ENCODE measurements around the gene CXorf49.
"Not testable (repeated sequence)": the region's sequence is repeated elsewhere in the genome, so short reads cannot be mapped to it uniquely, and the experiment has no call there.

CXorf49 gene

DNA sequence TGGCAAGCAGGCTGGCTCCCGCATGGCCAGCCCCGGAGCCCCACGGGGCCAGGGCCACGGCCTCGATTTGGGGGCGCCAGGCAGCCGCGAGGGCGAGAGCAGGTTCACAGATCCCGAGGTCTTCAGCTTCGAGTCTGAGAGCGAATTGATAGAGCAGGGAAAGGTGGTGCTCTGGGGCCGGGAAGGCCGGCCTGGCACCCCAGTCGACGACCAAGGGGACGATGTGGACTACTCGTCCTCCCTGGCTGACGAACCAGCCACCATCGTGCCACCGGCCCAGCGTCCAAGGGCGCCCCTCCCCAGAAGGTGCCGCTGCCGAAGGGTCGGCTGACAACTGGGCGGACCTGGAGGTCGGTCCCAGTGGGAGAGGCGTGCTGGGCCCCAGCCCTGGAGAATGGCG, 1.1 kb upstream of the CXorf49 start:
- not testable (repeated sequence) for H4K20me1 ChIP-seq (ENCODE audit: insufficient read depth, low read length, poor library complexity, severe bottlenecking); H3K4me1 ChIP-seq (ENCODE audit: insufficient read depth, low read length, poor library complexity, severe bottlenecking); H3K36me3 ChIP-seq (ENCODE audit: insufficient read depth, low read length); H3F3A ChIP-seq (ENCODE audit: low read depth); H3K9ac ChIP-seq (ENCODE audit: low read depth, low read length, poor library complexity, severe bottlenecking); H3K79me2 ChIP-seq (ENCODE audit: insufficient read depth, low read length); H3K9me2 ChIP-seq (replicated peaks; ENCODE audit: low read depth, low read length); H3K27me3 ChIP-seq (ENCODE audit: insufficient read depth, low read length, poor library complexity, severe bottlenecking); H3K4me3 ChIP-seq (ENCODE audit: low read length, poor library complexity, severe bottlenecking); H2AFZ ChIP-seq (ENCODE audit: low read length); H3K4me2 ChIP-seq (ENCODE audit: low read depth, low read length, poor library complexity, severe bottlenecking); H3K9me3 ChIP-seq (ENCODE audit: insufficient read depth, low read depth, low read length)

DNA sequence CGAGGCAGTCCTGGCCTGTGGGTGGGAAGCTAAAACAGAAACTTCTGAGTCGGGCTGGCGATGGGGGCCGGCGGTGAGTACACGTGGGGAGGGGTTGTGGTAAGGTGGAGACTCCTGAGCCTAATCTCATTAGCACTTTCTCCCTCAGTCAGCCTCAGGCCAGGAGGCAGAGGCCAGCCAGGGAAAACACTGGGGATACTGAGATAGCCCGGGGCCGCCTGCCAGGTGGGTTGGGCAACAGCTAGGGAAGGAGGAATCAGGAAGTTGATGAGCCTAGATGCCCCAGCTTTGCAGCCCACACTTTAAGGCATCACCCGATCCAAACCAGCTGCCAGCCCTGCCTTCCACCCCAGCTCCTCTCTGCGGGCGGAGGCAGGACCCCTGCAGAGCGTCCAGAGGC, 1.8 kb downstream of the CXorf49 start:
- not testable (repeated sequence) for H3K4me3 ChIP-seq (ENCODE audit: low read length, poor library complexity, severe bottlenecking); H2AFZ ChIP-seq (ENCODE audit: low read length); H4K20me1 ChIP-seq (ENCODE audit: insufficient read depth, low read length, poor library complexity, severe bottlenecking); H3K4me2 ChIP-seq (ENCODE audit: low read depth, low read length, poor library complexity, severe bottlenecking); H3K4me1 ChIP-seq (ENCODE audit: insufficient read depth, low read length, poor library complexity, severe bottlenecking); H3K9ac ChIP-seq (ENCODE audit: low read depth, low read length, poor library complexity, severe bottlenecking); H3F3A ChIP-seq (ENCODE audit: low read depth); H3K79me2 ChIP-seq (ENCODE audit: insufficient read depth, low read length); H3K9me3 ChIP-seq (ENCODE audit: insufficient read depth, low read depth, low read length); H3K36me3 ChIP-seq (ENCODE audit: insufficient read depth, low read length); H3K27me3 ChIP-seq (ENCODE audit: insufficient read depth, low read length, poor library complexity, severe bottlenecking); H3K9me2 ChIP-seq (replicated peaks; ENCODE audit: low read depth, low read length)

DNA sequence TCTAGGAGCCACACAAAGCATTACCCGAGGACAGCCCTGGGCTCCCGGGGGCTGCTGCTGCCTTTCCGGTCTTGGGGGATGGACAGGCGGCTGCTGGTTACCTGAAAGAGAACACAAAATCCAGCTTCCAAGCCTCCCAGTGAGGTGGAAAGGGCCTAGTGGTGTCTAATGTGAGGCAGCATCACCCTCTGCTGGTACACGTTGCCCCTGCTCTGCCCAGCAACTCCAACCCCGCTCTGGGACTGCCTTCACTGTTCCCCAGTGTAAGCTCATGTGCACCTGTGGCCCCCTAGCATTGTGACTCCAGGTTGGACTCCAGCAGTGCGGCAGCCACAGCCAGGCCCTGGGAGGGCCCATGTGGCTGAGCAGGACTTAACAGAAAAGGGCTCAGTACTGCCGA, 2.5 kb downstream of the CXorf49 start:
- not testable (repeated sequence) for H3K27me3 ChIP-seq (ENCODE audit: insufficient read depth, low read length, poor library complexity, severe bottlenecking); H3K79me2 ChIP-seq (ENCODE audit: insufficient read depth, low read length); H3K36me3 ChIP-seq (ENCODE audit: insufficient read depth, low read length); H3F3A ChIP-seq (ENCODE audit: low read depth); H2AFZ ChIP-seq (ENCODE audit: low read length); H3K4me1 ChIP-seq (ENCODE audit: insufficient read depth, low read length, poor library complexity, severe bottlenecking); H3K9ac ChIP-seq (ENCODE audit: low read depth, low read length, poor library complexity, severe bottlenecking); H4K20me1 ChIP-seq (ENCODE audit: insufficient read depth, low read length, poor library complexity, severe bottlenecking); H3K4me3 ChIP-seq (ENCODE audit: low read length, poor library complexity, severe bottlenecking); H3K4me2 ChIP-seq (ENCODE audit: low read depth, low read length, poor library complexity, severe bottlenecking); H3K9me3 ChIP-seq (ENCODE audit: insufficient read depth, low read depth, low read length); H3K9me2 ChIP-seq (replicated peaks; ENCODE audit: low read depth, low read length)

DNA sequence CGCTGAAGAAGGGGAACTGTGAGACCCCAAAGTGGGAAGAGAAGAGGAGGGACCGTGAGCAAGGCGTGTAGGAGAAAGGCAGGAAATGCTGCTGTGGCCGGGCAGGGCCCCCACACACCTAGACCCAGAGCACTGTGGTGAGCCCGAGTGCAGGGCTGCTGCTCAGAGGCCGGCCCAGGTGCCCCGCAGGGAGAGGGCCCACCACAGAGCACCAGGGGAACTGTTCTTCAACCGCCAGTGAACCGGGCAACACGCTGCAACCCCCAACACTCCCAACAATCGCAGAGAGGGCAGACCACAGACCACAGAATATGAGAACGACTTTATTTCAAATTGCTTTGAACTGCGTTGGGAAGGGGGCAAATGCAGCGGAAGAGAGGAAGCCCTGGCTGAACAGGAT, 4.0 kb downstream of the CXorf49 start:
- not testable (repeated sequence) for H4K20me1 ChIP-seq (ENCODE audit: insufficient read depth, low read length, poor library complexity, severe bottlenecking); H3F3A ChIP-seq (ENCODE audit: low read depth); H2AFZ ChIP-seq (ENCODE audit: low read length); H3K9ac ChIP-seq (ENCODE audit: low read depth, low read length, poor library complexity, severe bottlenecking); H3K9me3 ChIP-seq (ENCODE audit: insufficient read depth, low read depth, low read length); H3K36me3 ChIP-seq (ENCODE audit: insufficient read depth, low read length); H3K4me3 ChIP-seq (ENCODE audit: low read length, poor library complexity, severe bottlenecking); H3K4me2 ChIP-seq (ENCODE audit: low read depth, low read length, poor library complexity, severe bottlenecking); H3K27me3 ChIP-seq (ENCODE audit: insufficient read depth, low read length, poor library complexity, severe bottlenecking); H3K9me2 ChIP-seq (replicated peaks; ENCODE audit: low read depth, low read length); H3K79me2 ChIP-seq (ENCODE audit: insufficient read depth, low read length); H3K4me1 ChIP-seq (ENCODE audit: insufficient read depth, low read length, poor library complexity, severe bottlenecking)

DNA sequence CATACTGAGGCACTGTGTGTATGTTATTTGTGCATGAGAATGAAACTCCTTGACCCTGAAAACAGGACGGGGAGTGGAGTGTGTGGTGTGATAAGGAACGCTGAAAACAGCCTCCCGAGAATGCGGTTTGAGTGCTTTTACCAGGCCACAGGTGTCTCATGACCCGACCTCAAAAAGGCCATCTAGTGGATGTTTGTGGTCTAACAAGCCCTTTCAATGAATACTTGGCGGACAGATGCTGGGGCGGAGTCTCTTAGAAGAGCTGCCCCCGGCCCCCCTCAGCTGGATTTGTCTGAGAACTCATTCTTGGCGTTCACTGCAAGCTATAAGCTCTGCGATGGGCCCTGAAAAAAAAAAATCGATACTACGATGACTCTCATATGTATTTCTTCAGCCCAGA, 15.2 kb downstream of the CXorf49 start:
- not testable (repeated sequence) for H3K4me3 ChIP-seq (ENCODE audit: low read length, poor library complexity, severe bottlenecking); H3K9me2 ChIP-seq (replicated peaks; ENCODE audit: low read depth, low read length); H3K79me2 ChIP-seq (ENCODE audit: insufficient read depth, low read length); H3K4me2 ChIP-seq (ENCODE audit: low read depth, low read length, poor library complexity, severe bottlenecking); H3K36me3 ChIP-seq (ENCODE audit: insufficient read depth, low read length); H3K9me3 ChIP-seq (ENCODE audit: insufficient read depth, low read depth, low read length); H2AFZ ChIP-seq (ENCODE audit: low read length); H3K4me1 ChIP-seq (ENCODE audit: insufficient read depth, low read length, poor library complexity, severe bottlenecking); H3K9ac ChIP-seq (ENCODE audit: low read depth, low read length, poor library complexity, severe bottlenecking); H3F3A ChIP-seq (ENCODE audit: low read depth); H4K20me1 ChIP-seq (ENCODE audit: insufficient read depth, low read length, poor library complexity, severe bottlenecking); H3K27me3 ChIP-seq (ENCODE audit: insufficient read depth, low read length, poor library complexity, severe bottlenecking)

DNA sequence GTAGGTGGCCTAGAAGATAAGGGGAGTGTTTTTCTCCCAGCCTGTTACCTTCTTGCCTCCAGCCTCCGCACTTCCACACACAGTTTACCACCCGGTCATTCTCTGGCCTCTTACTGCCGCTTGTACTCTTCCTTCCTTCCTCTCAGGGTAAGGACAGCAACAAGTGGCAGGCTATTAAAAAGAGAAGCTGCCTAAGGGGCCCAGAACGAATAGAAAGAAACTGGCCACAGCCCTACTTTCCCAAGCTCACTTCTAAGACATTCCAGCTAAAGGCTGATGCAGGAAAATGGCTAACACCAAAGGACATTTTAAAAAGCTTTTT, 19.1 kb downstream of the CXorf49 start:
- H3K9me3 ChIP-seq (ENCODE audit: insufficient read depth, low read depth, low read length), result not testable (repeated sequence)

DNA sequence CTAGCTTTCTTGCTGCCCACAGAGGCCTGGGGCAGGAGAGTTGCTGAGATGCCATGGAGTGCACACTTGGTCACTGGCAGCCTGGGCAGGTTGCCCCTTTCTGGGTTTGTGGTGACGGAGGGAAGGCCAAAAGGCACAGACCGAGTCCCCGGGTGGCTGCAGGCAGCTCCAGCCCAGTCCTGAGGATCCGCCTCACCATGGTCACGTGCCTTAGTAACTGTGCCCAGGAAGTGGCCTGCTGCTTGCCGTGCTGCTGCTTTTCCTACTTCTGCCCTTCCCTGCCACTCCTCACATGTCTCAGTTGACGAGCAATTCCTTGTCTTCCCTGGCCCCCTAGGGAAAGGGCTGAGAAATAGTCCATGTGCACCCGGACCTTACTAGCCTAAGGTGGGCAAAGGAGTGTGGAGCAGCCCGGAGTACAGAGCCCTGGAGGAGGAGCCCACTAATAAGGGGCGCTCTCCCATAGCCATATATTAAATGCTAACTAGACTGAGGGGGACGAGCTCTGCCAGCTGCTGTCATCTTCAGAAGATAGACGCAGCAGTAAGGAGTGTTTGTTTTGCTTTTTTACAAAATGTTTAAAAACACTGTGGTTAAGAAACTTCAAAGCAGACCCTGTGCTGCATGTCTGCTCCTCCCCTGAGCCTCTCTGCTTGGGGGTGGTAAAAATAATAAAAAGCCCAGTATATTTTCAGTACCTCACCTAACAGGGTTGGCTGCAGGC, 19.6 kb downstream of the CXorf49 start:
- not testable (repeated sequence) for H3K9me3 ChIP-seq (ENCODE audit: insufficient read depth, low read depth, low read length); H3K27me3 ChIP-seq (ENCODE audit: insufficient read depth, low read length, poor library complexity, severe bottlenecking); H3K4me3 ChIP-seq (ENCODE audit: low read length, poor library complexity, severe bottlenecking); H3K4me1 ChIP-seq (ENCODE audit: insufficient read depth, low read length, poor library complexity, severe bottlenecking); H3K4me2 ChIP-seq (ENCODE audit: low read depth, low read length, poor library complexity, severe bottlenecking); H4K20me1 ChIP-seq (ENCODE audit: insufficient read depth, low read length, poor library complexity, severe bottlenecking); H3K79me2 ChIP-seq (ENCODE audit: insufficient read depth, low read length); H3K36me3 ChIP-seq (ENCODE audit: insufficient read depth, low read length); H3K9ac ChIP-seq (ENCODE audit: low read depth, low read length, poor library complexity, severe bottlenecking); H3F3A ChIP-seq (ENCODE audit: low read depth); H2AFZ ChIP-seq (ENCODE audit: low read length); H3K9me2 ChIP-seq (replicated peaks; ENCODE audit: low read depth, low read length)

More for the DNA sequence above, 19.1 kb downstream of the CXorf49 start:
- H3K27me3 ChIP-seq (ENCODE audit: insufficient read depth, low read length, poor library complexity, severe bottlenecking); H3F3A ChIP-seq (ENCODE audit: low read depth); H3K36me3 ChIP-seq (ENCODE audit: insufficient read depth, low read length); H3K4me2 ChIP-seq (ENCODE audit: low read depth, low read length, poor library complexity, severe bottlenecking); H2AFZ ChIP-seq (ENCODE audit: low read length); H3K9ac ChIP-seq (ENCODE audit: low read depth, low read length, poor library complexity, severe bottlenecking); H3K9me2 ChIP-seq (replicated peaks; ENCODE audit: low read depth, low read length); H4K20me1 ChIP-seq (ENCODE audit: insufficient read depth, low read length, poor library complexity, severe bottlenecking); H3K79me2 ChIP-seq (ENCODE audit: insufficient read depth, low read length); H3K4me1 ChIP-seq (ENCODE audit: insufficient read depth, low read length, poor library complexity, severe bottlenecking); H3K4me3 ChIP-seq (ENCODE audit: low read length, poor library complexity, severe bottlenecking): not testable (repeated sequence)
